WI38 (cell line): ENCODE measurements around the gene JUND.

Experiments used
- H3K4me3 ChIP-seq: 2 replicates; pipeline ENCODE4 v1.5.1; 2011; ENCODE audit warnings: low read depth, mild to moderate bottlenecking, control low read depth, low read length
- TF ChIP-seq, protein P1 (sequence below): IDR thresholded peaks from 2 replicates; pipeline ENCODE4 v1.5.1; 2012; ENCODE audit warnings: low read depth, mild to moderate bottlenecking, control low read depth, low read length

JUND gene

GRCh38 chr19:18289471-18290301 is 8.3 kb upstream of the JUND start:
- H3K4me3 ChIP-seq: no peak overlapping the region
- TF ChIP-seq, protein P1, sequence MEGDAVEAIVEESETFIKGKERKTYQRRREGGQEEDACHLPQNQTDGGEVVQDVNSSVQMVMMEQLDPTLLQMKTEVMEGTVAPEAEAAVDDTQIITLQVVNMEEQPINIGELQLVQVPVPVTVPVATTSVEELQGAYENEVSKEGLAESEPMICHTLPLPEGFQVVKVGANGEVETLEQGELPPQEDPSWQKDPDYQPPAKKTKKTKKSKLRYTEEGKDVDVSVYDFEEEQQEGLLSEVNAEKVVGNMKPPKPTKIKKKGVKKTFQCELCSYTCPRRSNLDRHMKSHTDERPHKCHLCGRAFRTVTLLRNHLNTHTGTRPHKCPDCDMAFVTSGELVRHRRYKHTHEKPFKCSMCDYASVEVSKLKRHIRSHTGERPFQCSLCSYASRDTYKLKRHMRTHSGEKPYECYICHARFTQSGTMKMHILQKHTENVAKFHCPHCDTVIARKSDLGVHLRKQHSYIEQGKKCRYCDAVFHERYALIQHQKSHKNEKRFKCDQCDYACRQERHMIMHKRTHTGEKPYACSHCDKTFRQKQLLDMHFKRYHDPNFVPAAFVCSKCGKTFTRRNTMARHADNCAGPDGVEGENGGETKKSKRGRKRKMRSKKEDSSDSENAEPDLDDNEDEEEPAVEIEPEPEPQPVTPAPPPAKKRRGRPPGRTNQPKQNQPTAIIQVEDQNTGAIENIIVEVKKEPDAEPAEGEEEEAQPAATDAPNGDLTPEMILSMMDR: no peak

- no peak overlapping the region for H3K4me3 ChIP-seq
- TF ChIP-seq, protein P1: no peak
Observed at GRCh38 chr19:18287836-18288772, 6.7 kb upstream of the JUND start.

DNA sequence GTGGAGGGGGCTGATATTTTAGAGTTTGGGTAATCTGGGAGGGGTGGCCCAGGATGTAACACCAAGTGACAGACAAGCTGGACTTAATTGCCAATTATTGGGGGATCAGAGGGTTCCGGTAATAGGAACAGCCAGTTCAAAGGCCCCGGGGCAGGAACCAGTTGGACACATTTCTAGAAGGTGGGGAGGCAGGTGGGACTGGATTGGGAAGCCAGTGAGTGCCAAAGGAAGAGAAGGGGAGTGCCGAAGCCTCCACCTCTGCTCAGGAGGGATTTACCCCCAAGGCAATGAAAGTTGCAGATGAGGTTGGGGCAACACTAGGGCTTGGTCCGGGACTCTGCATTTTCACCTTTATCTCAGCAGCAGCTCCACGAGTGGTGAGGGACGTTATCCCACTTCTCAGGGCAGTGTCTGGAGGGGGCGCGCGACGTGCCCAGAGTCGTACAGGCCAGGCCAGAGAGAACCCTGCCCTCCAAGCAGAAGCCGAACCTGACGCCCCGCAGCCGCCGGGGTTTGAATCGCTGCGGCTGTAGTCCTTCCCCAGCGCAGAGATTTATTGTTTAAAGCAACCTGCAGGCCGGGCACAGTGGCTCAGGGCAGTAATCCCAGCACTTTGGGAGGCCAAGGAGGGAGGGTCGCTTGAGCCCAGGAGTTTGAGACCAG is 5.7 kb upstream of the JUND start:
- TF ChIP-seq, protein P1: no peak
- H3K4me3 ChIP-seq: no peak overlapping the region

- no peak overlapping the region for H3K4me3 ChIP-seq
- TF ChIP-seq, protein P1: no peak
Observed at GRCh38 chr19:18284712-18285360, 3.4 kb upstream of the JUND start.

DNA sequence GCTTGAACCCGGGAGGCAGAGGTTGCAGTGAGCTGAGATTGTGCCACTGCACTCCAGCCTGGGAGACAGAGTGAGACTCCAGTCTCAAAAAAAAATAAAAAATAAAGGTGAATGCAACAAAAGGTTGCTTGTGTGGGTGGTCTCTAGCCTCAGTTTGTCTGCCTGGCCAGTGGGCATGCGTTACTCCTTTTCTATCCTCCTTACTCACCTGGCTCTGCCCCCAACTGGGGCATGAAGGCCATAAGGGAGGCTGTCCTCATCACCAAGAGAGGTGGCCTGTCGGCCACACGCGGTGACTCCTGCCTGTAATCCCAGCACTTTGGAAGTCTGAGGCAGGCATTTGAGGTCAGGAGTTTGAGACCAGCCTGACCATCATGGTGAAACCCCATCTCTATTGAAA is 1.9 kb upstream of the JUND start:
- TF ChIP-seq, protein P1: no peak
- H3K4me3 ChIP-seq: no peak overlapping the region

GRCh38 chr19:18282788-18283141 is 1.3 kb upstream of the JUND start:
- TF ChIP-seq, protein P1: no peak
- H3K4me3 ChIP-seq: peak overlapping the region; percentile 61
